K562 (cell line): ENCODE data around the gene ATP8B4. TPM values are rescaled to one million over a fixed set of nuclear protein-coding genes. Genes with fewer than 3 reads are reported as not detected.

Experiments used
- CHD4 ChIP-seq: fragments of 200-600 bp; sonication (generic); IDR thresholded peaks from 3 replicates; pipeline ENCODE4 v1.6.1; 2012; ENCODE audit warnings: low read depth, mild to moderate bottlenecking, mixed read lengths, low read length, inconsistent platforms; ENCODE audit not compliant: insufficient read depth, insufficient replicate concordance, poor library complexity, severe bottlenecking
- CTBP1 ChIP-seq: fragments of 450-650 bp; IDR thresholded peaks from 2 replicates; pipeline ENCODE4 v1.6.1; 2016; ENCODE audit warnings: borderline replicate concordance
- EP300 ChIP-seq: IDR thresholded peaks from 2 replicates; pipeline ENCODE4 v1.6.1; 2012; ENCODE audit warnings: low read length, improper control_type of control experiment
- HMG20A ChIP-seq: fragments of 450-650 bp; formaldehyde crosslinking; conservative IDR thresholded peaks from 2 replicates; pipeline ENCODE4 v1.4.0; 2020; ENCODE audit warnings: mild to moderate bottlenecking, mixed read lengths
- L3MBTL2 ChIP-seq: fragments of 450-650 bp; IDR thresholded peaks from 2 replicates; pipeline ENCODE4 v1.6.1; 2016; ENCODE audit warnings: mild to moderate bottlenecking, moderate library complexity
- MAZ ChIP-seq, 2 experiments: fragments of 450-650 bp in 1 of 2; sonication (generic) in 1 of 2; formaldehyde crosslinking; IDR thresholded peaks in 1 of 2; conservative IDR thresholded peaks in 1 of 2; 2 replicates each; pipeline versions ENCODE4 v1.4.0 to v1.5.0; 2020; ENCODE audit warnings: mild to moderate bottlenecking in 1 of 2, missing genetic modification reagents in 1 of 2
- MTA1 ChIP-seq: fragments of 450-650 bp; IDR thresholded peaks from 2 replicates; pipeline ENCODE4 v1.6.1; 2017; ENCODE audit warnings: borderline replicate concordance
- NFE2 ChIP-seq: IDR thresholded peaks from 2 replicates; pipeline ENCODE4 v1.6.1; 2014; ENCODE audit warnings: antibody characterized with exemption, low read depth
- POLR2AphosphoS2 ChIP-seq: IDR thresholded peaks from 2 replicates; pipeline ENCODE4 v1.6.1; 2012; ENCODE audit warnings: low read length, improper control_type of control experiment
- POLR2AphosphoS5 ChIP-seq: IDR thresholded peaks from 2 replicates; pipeline ENCODE4 v1.6.1; 2011; ENCODE audit warnings: mild to moderate bottlenecking, low read depth, low read length, moderate library complexity; ENCODE audit not compliant: control insufficient read depth, insufficient read depth
- POLR2H ChIP-seq: IDR thresholded peaks from 2 replicates; pipeline ENCODE4 v1.6.1; 2016; ENCODE audit warnings: missing genetic modification characterization, low read depth, mild to moderate bottlenecking, control low read depth, missing compliant biosample characterization, moderate library complexity
- RCOR1 ChIP-seq, 2 experiments: IDR thresholded peaks; 2 replicates each; pipeline ENCODE4 v1.6.1; 2012; ENCODE audit warnings: low read depth in 2 of 2, low read length in 2 of 2, borderline replicate concordance in 1 of 2, improper control_type of control experiment in 1 of 2
- SMARCE1 ChIP-seq: fragments of 450-650 bp; IDR thresholded peaks from 2 replicates; pipeline ENCODE4 v1.7.1; 2016; ENCODE audit warnings: mild to moderate bottlenecking
- SOX6 ChIP-seq: fragments of 450-650 bp; IDR thresholded peaks from 2 replicates; pipeline ENCODE4 v1.6.1; 2014; ENCODE audit warnings: mild to moderate bottlenecking
- TAL1 ChIP-seq: fragments of 450-650 bp; IDR thresholded peaks from 2 replicates; pipeline ENCODE4 v1.6.1; 2016; ENCODE audit warnings: mild to moderate bottlenecking
- TSC22D4 ChIP-seq: fragments of 450-650 bp; IDR thresholded peaks from 2 replicates; pipeline ENCODE4 v1.6.1; 2016; ENCODE audit warnings: missing genetic modification characterization, missing biosample characterization, control low read depth
- ZKSCAN8 ChIP-seq: fragments of 200-800 bp; sonication (Bioruptor generic); IDR thresholded peaks from 2 replicates; pipeline ENCODE4 v1.6.1; 2016; ENCODE audit warnings: missing genetic modification characterization, missing compliant biosample characterization
- polyA plus RNA-seq, 8 experiments: library from polyadenylated mRNA; depleted of rRNA in 4 of 8; stranded (reverse) in 5 of 8; unstranded in 3 of 8; fragments of >200 nt; fragmentation: Nextera tagmentation in 2 of 8; fragmentation: Illumina TruSeq in 1 of 8; extraction: Ambion mirVana in 2 of 8; extraction: Trizol in 1 of 8; gene quantifications; 2 replicates each; pipeline versions ENCODE4 v1.2.1 to v1.2.3, GENCODE V29; 2011 to 2014; ENCODE audit warnings: inconsistent platforms in 1 of 8, missing spikeins in 1 of 8
- total RNA-seq, 7 experiments: library from RNA; depleted of rRNA in 6 of 7; stranded (reverse); fragments of >200 nt in 6 of 7; fragmentation: Illumina TruSeq in 2 of 7; extraction: Trizol in 2 of 7; gene quantifications; 2 replicates each; pipeline versions ENCODE4 v1.2.1 to v1.2.3, GENCODE V29; 2011 to 2021; ENCODE audit warnings: low replicate concordance in 1 of 7

The ATP8B4 gene
- total and polyA plus RNA-seq, 9 of the 15 experiments (the other 6 are each of a cell fraction or from before 2014, with no cell fraction given) = 0.14 to 2.5 (median 0.44) TPM

DNA sequence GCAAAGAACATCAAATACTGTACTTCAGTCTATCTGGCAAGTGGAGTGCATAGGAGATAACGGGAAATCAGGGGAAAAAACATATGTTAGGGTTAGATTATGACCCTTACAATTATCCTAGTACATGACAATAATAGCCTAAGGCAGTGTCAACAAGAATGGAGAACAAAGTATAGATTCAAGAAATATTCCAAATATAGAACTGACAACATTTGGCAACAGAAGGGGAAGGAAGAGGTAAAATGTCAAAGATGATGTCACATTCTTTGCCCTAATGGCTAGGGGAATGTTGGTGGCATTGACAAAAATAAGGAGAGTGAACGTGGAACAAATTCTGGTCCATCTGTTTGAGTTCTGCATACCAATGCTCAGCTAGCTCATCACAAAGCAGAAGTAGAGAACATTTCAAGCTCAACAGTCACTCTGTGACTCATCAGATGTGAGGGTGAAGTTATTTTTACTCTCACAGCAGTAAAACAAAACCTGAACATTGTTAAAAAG, 15.5 kb upstream of the ATP8B4 start (continued):
- TF ChIP-seq SMARCE1 = peak; percentile 62; the same call in 1 of the 2 replicates
- 0 out of 2 replicates have a peak, but pooled peaks have one; percentile 30 for TF ChIP-seq MTA1
- TF ChIP-seq SOX6 = peak; percentile 89
- TF ChIP-seq RCOR1 (IDR thresholded peaks at IDR 0.05; ENCODE audit: borderline replicate concordance in 1 of 2, low read depth in 2 of 2, low read length in 2 of 2) = peak in 1 of 2 experiments; percentile 26; a peak in 1 of 4 replicates
- 0 out of 2 replicates have a peak, but pooled peaks have one; percentile 8 for TF ChIP-seq EP300
- TF ChIP-seq POLR2AphosphoS2 = no peak
- peak; percentile 50 for TF ChIP-seq CTBP1
- 0 out of 4 replicates have a peak, but pooled peaks of 1 of the 2 experiments have one; percentile 22 for TF ChIP-seq MAZ (CRISPR knock-in tag; conservative IDR thresholded peaks at IDR 0.05 in 1 of 2, IDR thresholded peaks at IDR 0.05 in 1 of 2)
- no peak for TF ChIP-seq POLR2H (tag)
- TF ChIP-seq CHD4 = no peak
- peak; percentile 70; the same call in 1 of the 2 replicates for TF ChIP-seq HMG20A (CRISPR knock-in tag)
- no peak for TF ChIP-seq L3MBTL2
- no peak for TF ChIP-seq POLR2AphosphoS5
- TF ChIP-seq ZKSCAN8 (CRISPR knock-in tag) = no peak
- TF ChIP-seq TAL1 = peak; percentile 70
- TF ChIP-seq NFE2 = peak; percentile 27; the same call in 1 of the 2 replicates
- no peak for TF ChIP-seq TSC22D4
